ENCODE measurements around the gene TXNDC17. TPM values are rescaled to one million over a fixed set of nuclear protein-coding genes. Genes with fewer than 3 reads are reported as not detected.

The TXNDC17 gene
- total and polyA plus RNA-seq, 2 of the 13 experiments (the other 11 are each of a cell fraction or from before 2014, with no cell fraction given) = 188 to 266 TPM

DNA sequence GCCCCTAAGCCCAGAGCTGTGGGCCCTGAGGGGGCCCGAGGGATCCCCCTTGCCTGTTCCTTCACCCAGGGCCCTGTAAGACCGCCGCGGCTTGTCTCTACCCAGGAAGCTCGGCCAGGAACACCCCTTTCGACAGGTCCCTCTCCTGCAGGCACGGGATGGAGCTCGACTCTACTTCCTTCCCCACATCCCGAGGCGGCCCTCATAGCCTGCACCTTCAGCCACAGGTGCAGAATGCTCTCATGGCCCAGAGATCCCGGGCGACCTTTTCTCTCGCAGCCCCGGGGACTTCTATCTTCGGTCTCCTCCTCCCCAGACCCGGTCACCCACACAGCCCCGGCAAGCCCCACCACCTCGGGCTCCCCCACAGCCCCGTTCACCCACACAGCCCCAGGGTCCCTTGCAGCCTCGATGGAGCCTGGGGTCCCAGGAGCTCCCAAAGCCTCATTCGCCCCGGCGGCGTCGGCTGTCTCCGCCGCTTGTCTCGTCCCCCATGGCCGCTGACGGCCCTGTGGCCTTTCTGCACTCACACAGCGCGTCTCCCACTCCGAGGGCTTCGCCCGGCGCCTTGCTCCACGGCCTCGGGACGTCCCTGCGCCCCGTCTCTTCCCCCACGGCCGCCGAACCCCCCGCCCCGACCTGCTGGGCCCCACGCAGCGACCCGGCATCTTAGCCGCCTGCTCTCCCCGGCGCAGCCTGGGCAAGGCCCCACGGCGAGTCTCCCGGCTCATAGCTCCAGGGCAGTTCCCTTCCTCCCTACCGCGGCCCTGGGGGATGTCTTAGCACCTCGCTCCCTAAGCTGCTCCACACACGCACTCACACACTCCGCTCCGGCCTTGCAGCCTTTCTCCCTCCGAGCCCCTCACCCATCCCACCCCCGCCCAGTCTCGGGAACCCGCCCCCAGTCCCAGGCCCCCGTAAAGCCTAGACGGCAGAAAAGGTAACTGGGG lies 999 bp upstream of the TXNDC17 start:
- WGBS (ENCODE audit: low lambda C conversion rate) = 0% methylated on average over 7 of the region's 67 CpGs
- Histone ChIP-seq H2AFZ (ENCODE audit: low read length) (no peak overlapping the region), H3K27ac (ENCODE audit: extremely low read length, insufficient read depth, low read length) (peak overlapping the region; percentile 95), H3K9ac (ENCODE audit: insufficient read depth, low read depth, low read length) (peak overlapping the region; percentile 87), H3K4me3 (replicated peaks in 1 of 3; ENCODE audit: insufficient read depth in 1 of 3, low read depth in 2 of 3, low read length in 3 of 3) (peak overlapping the region; percentile 77 to 85 (median 84)), H3K79me2 (ENCODE audit: insufficient read depth, low read length) (peaks cover 35% of the 10 kb centered on the region), H3K36me3 (replicated peaks in 1 of 2; ENCODE audit: control insufficient read depth in 1 of 2, insufficient read depth in 2 of 2, low read length in 2 of 2) (peaks cover 0 to 7% of the 10 kb centered on the region in 2 experiments; a peak in 3 of 5 replicates), H3K4me1 (ENCODE audit: insufficient read depth, low read length) (peaks cover 29% of the 10 kb centered on the region), H3K9me3 (ENCODE audit: low read length) (no peaks in the 10 kb centered on the region), H4K20me1 (ENCODE audit: insufficient read depth, low read length) (no peaks in the 10 kb centered on the region), H3K4me2 (ENCODE audit: low read depth, low read length) (peak overlapping the region; percentile 93), H3K27me3 (ENCODE audit: control insufficient read depth in 1 of 2, insufficient read depth in 2 of 2, low read length in 2 of 2) (no peaks in the 10 kb centered on the region)
- POLR2A ChIA-PET = interaction anchor here (1.0 to 1.8 kb wide), 2 partner anchors 11 to 42 kb away, joined by 3 to 6 read pairs; partner anchors contain the start of genes C17orf100 and MED31
- FAIRE-seq (no peak), DNase-seq (ENCODE audit: low spot score) (no peak), ATAC-seq (peak; percentile 72)
- intact Hi-C loops (cut with micrococcal nuclease; ENCODE audit: unreplicated experiment) (loop anchor here (2.0 kb wide), 1 partner anchor 167 kb away; no protein-coding TSS in a partner anchor), in situ Hi-C loops (cut with HindIII; ENCODE audit: extremely low pct_ligation_motif_present, low pct_unique_long_range_greater_than_20kb) (loop anchor here (5.0 kb wide), 1 partner anchor 168 kb away; no protein-coding TSS in a partner anchor)
- CTCF ChIA-PET (ENCODE audit: low intra/inter-chr PET ratio, low total read pairs) = no interaction called here
- no TSS peak for BruUV-seq (replicated peaks)
- no peak for TF ChIP-seq ZNF34 (CRISPR knock-in tag; IDR thresholded peaks at IDR 0.05; ENCODE audit: borderline replicate concordance)
- TF ChIP-seq ZFP62 (CRISPR knock-in tag; IDR thresholded peaks at IDR 0.05) = no peak
- no peak for TF ChIP-seq ZNF883 (CRISPR knock-in tag; IDR thresholded peaks at IDR 0.05; ENCODE audit: not compliant biosample characterization)
- peak; percentile 4 for TF ChIP-seq U2AF1 (optimal IDR thresholded peaks at IDR 0.05; ENCODE audit: low read depth, low read length)
- TF ChIP-seq KDM4B (CRISPR knock-in tag; IDR thresholded peaks at IDR 0.05) = no peak
- TF ChIP-seq MTA1 (CRISPR knock-in tag; IDR thresholded peaks at IDR 0.05; ENCODE audit: borderline replicate concordance) = peak; percentile 11; the same call in 1 of the 2 replicates
- TF ChIP-seq TFDP1 (CRISPR knock-in tag; IDR thresholded peaks at IDR 0.05; ENCODE audit: borderline replicate concordance) = no peak
- TF ChIP-seq PHF5A (CRISPR knock-in tag; IDR thresholded peaks at IDR 0.05; ENCODE audit: low read depth, unreplicated experiment) = no peak
- TF ChIP-seq JUN (CRISPR knock-in tag; IDR thresholded peaks at IDR 0.05) = no peak
- TF ChIP-seq ZNF605 (CRISPR knock-in tag; IDR thresholded peaks at IDR 0.05) = peak; percentile 42; the same call in 1 of the 2 replicates
- no peak for TF ChIP-seq ZNF710 (CRISPR knock-in tag; IDR thresholded peaks at IDR 0.05; ENCODE audit: borderline replicate concordance)
- no peak for TF ChIP-seq HOXA3 (CRISPR knock-in tag; IDR thresholded peaks at IDR 0.05)
- TF ChIP-seq, protein P1, sequence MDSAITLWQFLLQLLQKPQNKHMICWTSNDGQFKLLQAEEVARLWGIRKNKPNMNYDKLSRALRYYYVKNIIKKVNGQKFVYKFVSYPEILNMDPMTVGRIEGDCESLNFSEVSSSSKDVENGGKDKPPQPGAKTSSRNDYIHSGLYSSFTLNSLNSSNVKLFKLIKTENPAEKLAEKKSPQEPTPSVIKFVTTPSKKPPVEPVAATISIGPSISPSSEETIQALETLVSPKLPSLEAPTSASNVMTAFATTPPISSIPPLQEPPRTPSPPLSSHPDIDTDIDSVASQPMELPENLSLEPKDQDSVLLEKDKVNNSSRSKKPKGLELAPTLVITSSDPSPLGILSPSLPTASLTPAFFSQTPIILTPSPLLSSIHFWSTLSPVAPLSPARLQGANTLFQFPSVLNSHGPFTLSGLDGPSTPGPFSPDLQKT (CRISPR knock-in tag; IDR thresholded peaks at IDR 0.05; ENCODE audit: borderline replicate concordance) = no peak
- peak; percentile 58; the same call in 1 of the 2 replicates for TF ChIP-seq ZNF563 (CRISPR knock-in tag; IDR thresholded peaks at IDR 0.05)
- no peak for TF ChIP-seq BORCS8-MEF2B (CRISPR knock-in tag; IDR thresholded peaks at IDR 0.05)
- TF ChIP-seq, protein P2, sequence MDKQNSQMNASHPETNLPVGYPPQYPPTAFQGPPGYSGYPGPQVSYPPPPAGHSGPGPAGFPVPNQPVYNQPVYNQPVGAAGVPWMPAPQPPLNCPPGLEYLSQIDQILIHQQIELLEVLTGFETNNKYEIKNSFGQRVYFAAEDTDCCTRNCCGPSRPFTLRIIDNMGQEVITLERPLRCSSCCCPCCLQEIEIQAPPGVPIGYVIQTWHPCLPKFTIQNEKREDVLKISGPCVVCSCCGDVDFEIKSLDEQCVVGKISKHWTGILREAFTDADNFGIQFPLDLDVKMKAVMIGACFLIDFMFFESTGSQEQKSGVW (CRISPR knock-in tag; IDR thresholded peaks at IDR 0.05; ENCODE audit: borderline replicate concordance) = no peak

Measured in HepG2 (cell line).